Aorta (tissue), 5 donors: ENCODE measurements around the gene TNFSF12. TPM values are rescaled to one million over a fixed set of nuclear protein-coding genes. Genes with fewer than 3 reads are reported as not detected.
A peak's percentile ranks its signal among the peaks of the same experiment; 100 is the strongest.

ENCODE experiments used
- ATAC-seq: fragments of 200-7000 bp; cut with Tn5 transposase; one replicate; pipeline ENCODE4 v1.9.1; 2022; ENCODE audit warnings: moderate library complexity; ENCODE audit not compliant: low FRiP score
- DNase-seq, 2 donors: peaks; one replicate each; pipeline ENCODE4 v3.0.0-alpha.2; 2020
- H3K27ac ChIP-seq, 2 donors: one replicate each; pipeline ENCODE4 v1.5.1; 2013; ENCODE audit warnings: low read length in 2 of 2, mild to moderate bottlenecking in 2 of 2, moderate library complexity in 2 of 2, control low read depth in 1 of 2, inconsistent platforms in 1 of 2, low read depth in 1 of 2
- H3K27me3 ChIP-seq, 2 donors: one replicate each; pipeline ENCODE4 v1.6.1; 2013; ENCODE audit warnings: control low read depth in 1 of 2, low read length in 1 of 2, mild to moderate bottlenecking in 1 of 2, moderate library complexity in 1 of 2; ENCODE audit not compliant: insufficient read depth in 2 of 2, control insufficient read depth in 1 of 2
- H3K36me3 ChIP-seq, 2 donors: one replicate each; pipeline ENCODE4 v1.6.1; 2013; ENCODE audit warnings: control low read depth in 1 of 2, low read length in 1 of 2, mild to moderate bottlenecking in 1 of 2; ENCODE audit not compliant: insufficient read depth in 2 of 2, control insufficient read depth in 1 of 2
- H3K4me1 ChIP-seq, 2 donors: one replicate each; pipeline ENCODE4 v1.6.1; 2013; ENCODE audit warnings: low read length in 2 of 2, control low read depth in 1 of 2, mild to moderate bottlenecking in 1 of 2, moderate library complexity in 1 of 2; ENCODE audit not compliant: insufficient read depth in 2 of 2, control insufficient read depth in 1 of 2
- H3K4me3 ChIP-seq, 2 donors: one replicate each; pipeline ENCODE4 v1.5.1; 2013; ENCODE audit warnings: low read length in 2 of 2, control low read depth in 1 of 2, mild to moderate bottlenecking in 1 of 2
- H3K9me3 ChIP-seq: one replicate; pipeline ENCODE4 v1.6.1; 2013; ENCODE audit warnings: mild to moderate bottlenecking, low read length; ENCODE audit not compliant: control insufficient read depth
- WGBS, 2 donors: extraction: QIAGEN DNeasy Blood & Tissue Kit; methylation state at CpG; one replicate each; pipeline ENCODE4 v1.1.7; 2013; 5-methylcytosine and 5-hydroxymethylcytosine counted together
- intact Hi-C, 2 donors: fragments of 100-400 bp; cut with DNase I; formaldehyde crosslinking; loops; one replicate each; pipeline versions ENCODE4 v1.14.2 to v1.15.0; 2022
- polyA plus RNA-seq, 2 donors: library from polyadenylated mRNA; stranded (reverse); fragments of 200-250 nt; gene quantifications; one replicate each; pipeline ENCODE4 v1.2.3, GENCODE V29; 2013
- total RNA-seq, 2 donors: library from RNA; stranded (reverse); fragmentation: NEBNext Ultra II Directional; extraction: Animal tissue kit (Norgen Biotek cat#: 25700); gene quantifications; one replicate each; pipeline ENCODE4 v1.2.1, GENCODE V29; 2021
- donor health status: healthy with polysubstance abuse.
- donor health status: Bipolar disorder and iron deficiency.
- donor health status: DM: no; HTN: no; CAD: no.
- donor health status: DM: no; HTN: no; CAD: no.
- donor health status: DM: yes; HTN: yes; CAD: no.

TNFSF12 gene
- total and polyA plus RNA-seq, 4 donors = 61.4 to 148 (median 110) TPM

DNA sequence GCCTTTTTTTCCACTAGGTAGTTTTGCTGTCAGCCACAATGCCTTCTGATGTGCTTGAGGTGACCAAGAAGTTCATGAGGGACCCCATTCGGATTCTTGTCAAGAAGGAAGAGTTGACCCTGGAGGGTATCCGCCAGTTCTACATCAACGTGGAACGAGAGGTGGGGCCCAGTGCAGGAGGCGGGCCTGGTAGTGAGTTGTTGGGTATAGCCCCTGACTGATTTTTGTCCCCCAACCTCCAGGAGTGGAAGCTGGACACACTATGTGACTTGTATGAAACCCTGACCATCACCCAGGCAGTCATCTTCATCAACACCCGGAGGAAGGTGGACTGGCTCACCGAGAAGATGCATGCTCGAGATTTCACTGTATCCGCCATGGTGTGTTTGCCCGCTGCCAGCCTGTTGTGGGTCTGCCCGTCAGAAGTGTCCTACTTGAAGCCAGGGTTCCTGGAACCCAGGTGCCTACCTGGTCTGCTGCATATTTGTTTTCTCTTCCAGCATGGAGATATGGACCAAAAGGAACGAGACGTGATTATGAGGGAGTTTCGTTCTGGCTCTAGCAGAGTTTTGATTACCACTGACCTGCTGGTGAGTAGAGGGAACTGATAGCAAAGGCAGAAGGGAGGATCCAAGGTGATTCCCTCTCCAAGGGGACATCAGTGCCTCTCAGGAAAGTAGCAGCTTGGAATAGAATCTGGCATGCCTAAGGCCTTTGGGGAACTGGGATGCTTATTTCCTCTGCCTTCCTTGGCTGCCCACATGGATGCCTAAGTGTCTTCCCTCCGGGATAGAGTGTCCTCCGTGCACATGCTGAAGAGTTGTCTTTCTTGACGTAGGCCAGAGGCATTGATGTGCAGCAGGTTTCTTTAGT, 28.7 kb downstream of the TNFSF12 start:
- ATAC-seq = no peak
- Histone ChIP-seq H3K27ac (no peak overlapping the region), H3K9me3 (no peaks in the 10 kb centered on the region), H3K4me3 (no peak overlapping the region), H3K36me3 (peaks cover 0 to 18% of the 10 kb centered on the region in 2 donors), H3K27me3 (no peaks in the 10 kb centered on the region), H3K4me1 (peaks cover 0 to 4% of the 10 kb centered on the region in 2 donors)
- intact Hi-C loops = no loop called here
- 74 to 76% methylated on average over 17 of the region's 17 CpGs for WGBS, 2 donors
- no peak for DNase-seq

DNA sequence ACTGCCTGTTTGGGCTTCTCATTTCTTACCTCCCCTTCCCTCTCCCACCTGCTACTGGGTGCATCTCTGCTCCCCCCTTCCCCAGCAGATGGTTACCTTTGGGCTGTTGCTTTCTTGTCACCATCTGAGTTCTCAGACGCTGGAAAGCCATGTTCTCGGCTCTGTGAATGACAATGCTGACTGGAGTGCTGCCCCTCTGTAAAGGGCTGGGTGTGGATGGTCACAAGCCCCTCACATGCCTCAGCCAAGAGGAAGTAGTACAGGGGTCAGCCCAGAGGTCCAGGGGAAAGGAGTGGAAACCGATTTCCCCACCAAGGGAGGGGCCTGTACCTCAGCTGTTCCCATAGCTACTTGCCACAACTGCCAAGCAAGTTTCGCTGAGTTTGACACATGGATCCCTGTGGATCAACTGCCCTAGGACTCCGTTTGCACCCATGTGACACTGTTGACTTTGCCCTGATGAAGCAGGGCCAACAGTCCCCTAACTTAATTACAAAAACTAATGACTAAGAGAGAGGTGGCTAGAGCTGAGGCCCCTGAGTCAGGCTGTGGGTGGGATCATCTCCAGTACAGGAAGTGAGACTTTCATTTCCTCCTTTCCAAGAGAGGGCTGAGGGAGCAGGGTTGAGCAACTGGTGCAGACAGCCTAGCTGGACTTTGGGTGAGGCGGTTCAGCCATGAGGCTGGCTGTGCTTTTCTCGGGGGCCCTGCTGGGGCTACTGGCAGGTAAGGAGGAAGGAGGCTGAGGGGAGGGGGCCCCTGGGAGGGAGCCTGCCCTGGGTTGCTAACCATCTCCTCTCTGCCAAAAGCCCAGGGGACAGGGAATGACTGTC, 30.4 kb downstream of the TNFSF12 start, which contains the start of gene CD68:
Gene CD68, plus strand, starts transcription at position 638 of the 833 bp plus-strand sequence. Its CDS starts 40 bp downstream, at position 678.
- WGBS, 2 donors = 18 to 21% methylated on average over 7 of the region's 7 CpGs
- no peaks in the 10 kb centered on the region for H3K27me3 ChIP-seq
- peaks cover 0 to 18% of the 10 kb centered on the region in 2 donors for H3K36me3 ChIP-seq
- H3K9me3 ChIP-seq = no peaks in the 10 kb centered on the region
- peak; percentile 65 for ATAC-seq
- no peak within 1 kb of the TSS for H3K4me3 ChIP-seq
- H3K27ac ChIP-seq = peak within 1 kb of the TSS in 1 of 2 donors; percentile 30
- peak; percentile 87 to 91 for DNase-seq
- intact Hi-C loops = no loop called here
- H3K4me1 ChIP-seq = peaks cover 0 to 4% of the 10 kb centered on the region in 2 donors

DNA sequence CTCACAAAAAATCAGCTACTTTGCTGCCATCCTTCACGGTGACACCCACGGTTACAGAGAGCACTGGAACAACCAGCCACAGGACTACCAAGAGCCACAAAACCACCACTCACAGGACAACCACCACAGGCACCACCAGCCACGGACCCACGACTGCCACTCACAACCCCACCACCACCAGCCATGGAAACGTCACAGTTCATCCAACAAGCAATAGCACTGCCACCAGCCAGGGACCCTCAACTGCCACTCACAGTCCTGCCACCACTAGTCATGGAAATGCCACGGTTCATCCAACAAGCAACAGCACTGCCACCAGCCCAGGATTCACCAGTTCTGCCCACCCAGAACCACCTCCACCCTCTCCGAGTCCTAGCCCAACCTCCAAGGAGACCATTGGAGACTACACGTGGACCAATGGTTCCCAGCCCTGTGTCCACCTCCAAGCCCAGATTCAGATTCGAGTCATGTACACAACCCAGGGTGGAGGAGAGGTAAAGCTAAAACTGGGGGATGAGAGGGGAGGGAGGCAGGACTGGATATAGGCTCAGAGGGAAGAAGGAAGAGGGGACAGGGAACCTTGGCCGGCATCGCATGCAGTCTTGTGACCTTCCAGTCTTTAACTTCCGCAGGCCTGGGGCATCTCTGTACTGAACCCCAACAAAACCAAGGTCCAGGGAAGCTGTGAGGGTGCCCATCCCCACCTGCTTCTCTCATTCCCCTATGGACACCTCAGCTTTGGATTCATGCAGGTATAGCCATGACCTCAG, 31.2 kb downstream of the TNFSF12 start:
- WGBS, 2 donors = 61% methylated on average over 11 to 12 of the region's 12 CpGs
- H3K9me3 ChIP-seq = no peaks in the 10 kb centered on the region
- H3K27me3 ChIP-seq = no peaks in the 10 kb centered on the region
- peaks cover 0 to 4% of the 10 kb centered on the region in 2 donors for H3K4me1 ChIP-seq
- H3K27ac ChIP-seq = peak overlapping the region in 1 of 2 donors; percentile 30
- H3K36me3 ChIP-seq = peaks cover 0 to 12% of the 10 kb centered on the region in 2 donors
- intact Hi-C loops = no loop called here
- no peak overlapping the region for H3K4me3 ChIP-seq
- no peak for ATAC-seq
- peak in 1 of 2 donors; percentile 61 for DNase-seq

GRCh38 chr17:7580604-7581575, 32.0 kb downstream of the TNFSF12 start:
- DNase-seq (no peak), ATAC-seq (no peak)
- Histone ChIP-seq H3K9me3 (no peaks in the 10 kb centered on the region), H3K4me3 (no peak overlapping the region), H3K4me1 (peaks cover 0 to 4% of the 10 kb centered on the region in 2 donors), H3K27ac (no peak overlapping the region), H3K27me3 (no peaks in the 10 kb centered on the region), H3K36me3 (peaks cover 0 to 8% of the 10 kb centered on the region in 2 donors)
- intact Hi-C loops = no loop called here
- 81 to 82% methylated on average over 23 of the region's 23 CpGs for WGBS, 2 donors

- peaks cover 0 to 4% of the 10 kb centered on the region in 2 donors for H3K4me1 ChIP-seq
Measured at GRCh38 chr17:7582396-7583252, 33.8 kb downstream of the TNFSF12 start.

GRCh38 chr17:7583253-7584109, 34.6 kb downstream of the TNFSF12 start, which contains the start of gene MPDU1:
TSS of gene MPDU1 (plus strand) at chr17:7583852. CDS start at chr17:7583863, 11 bp downstream.
- intact Hi-C loops = no loop called here

More at GRCh38 chr17:7582396-7583252, 33.8 kb downstream of the TNFSF12 start:
- ATAC-seq (no peak), DNase-seq (peak; percentile 70 to 80)
- Histone ChIP-seq H3K4me3 (no peak overlapping the region), H3K36me3 (peaks cover 0 to 5% of the 10 kb centered on the region in 2 donors), H3K9me3 (no peaks in the 10 kb centered on the region), H3K27me3 (no peaks in the 10 kb centered on the region), H3K27ac (peak overlapping the region; percentile 47 to 73)
- WGBS, 2 donors = 83 to 87% methylated on average over 33 to 36 of the region's 36 CpGs
- intact Hi-C loops = no loop called here

More at GRCh38 chr17:7583253-7584109, 34.6 kb downstream of the TNFSF12 start, which contains the start of gene MPDU1:
- ATAC-seq (peak; percentile 94), DNase-seq (peak; percentile 98 to 99)
- Histone ChIP-seq H3K27ac (peak within 1 kb of the TSS; percentile 47 to 81), H3K36me3 (no peaks in the 10 kb centered on the region), H3K4me3 (peak within 1 kb of the TSS in 1 of 2 donors; percentile 1), H3K4me1 (peaks cover 0 to 4% of the 10 kb centered on the region in 2 donors), H3K27me3 (no peaks in the 10 kb centered on the region), H3K9me3 (no peaks in the 10 kb centered on the region)
- 14% methylated on average over 69 of the region's 69 CpGs for WGBS, 2 donors
